ENCODE data around the gene FIBP. TPM values are rescaled to one million over a fixed set of nuclear protein-coding genes. Genes with fewer than 3 reads are reported as not detected.
A peak's percentile ranks its signal among the peaks of the same experiment; 100 is the strongest.

The FIBP gene
- total RNA-seq, 4 donors from 2014 or later: 53.6 to 73.2 (median 63.7) TPM

DNA sequence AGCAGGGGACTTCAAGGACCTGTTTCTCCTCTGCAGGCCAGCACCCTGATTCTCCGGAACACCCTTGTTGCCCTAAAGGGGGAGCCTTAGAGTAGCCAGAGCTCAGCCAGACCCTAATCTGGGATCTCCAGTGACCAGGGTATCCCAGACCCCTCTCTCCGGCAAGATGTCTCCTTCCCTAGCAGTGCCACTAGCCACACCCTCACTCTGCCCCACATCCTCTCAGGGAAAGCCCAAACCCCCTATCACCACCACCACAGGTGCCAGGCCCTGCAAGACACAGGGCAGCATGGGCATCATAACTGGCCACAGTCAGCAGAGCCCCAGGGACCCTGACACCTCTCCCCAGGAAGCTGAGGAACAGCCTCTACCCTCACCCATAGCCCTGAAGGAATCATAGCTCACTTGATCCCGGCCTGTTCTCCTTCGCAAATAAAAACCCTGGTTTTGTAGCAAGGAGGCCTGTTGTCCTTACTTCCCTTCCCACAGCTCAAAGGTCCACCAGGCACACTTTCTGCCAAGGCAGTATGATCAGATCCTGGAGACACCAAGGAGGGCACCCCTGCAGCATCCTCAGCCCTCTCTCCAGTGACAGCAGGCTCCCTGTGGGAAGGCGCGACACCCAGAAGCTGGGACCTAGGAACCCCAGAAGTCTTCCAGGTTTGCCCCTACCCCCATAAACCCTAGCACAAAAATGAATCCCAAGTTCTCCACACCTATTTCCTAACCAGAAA, 34.9 kb downstream of the FIBP start:
- peaks cover 0 to 31% (median 11%) of the 10 kb centered on the region in 4 donors for H3K4me1 ChIP-seq
- peaks cover 2 to 64% (median 28%) of the 10 kb centered on the region in 3 donors for H3K36me3 ChIP-seq
- 77 to 94% methylated on average over 6 of the region's 6 CpGs for WGBS, 2 donors
- DNase-seq (ENCODE audit: low spot score in 2 of 2): no peak
- H3K9me3 ChIP-seq: peaks cover 0 to 9% (median 0%) of the 10 kb centered on the region in 4 donors
- TF ChIP-seq EP300 (IDR thresholded peaks at IDR 0.05) (no peak), POLR2A (IDR thresholded peaks at IDR 0.05) (no peak)
- TF ChIP-seq, protein P1, sequence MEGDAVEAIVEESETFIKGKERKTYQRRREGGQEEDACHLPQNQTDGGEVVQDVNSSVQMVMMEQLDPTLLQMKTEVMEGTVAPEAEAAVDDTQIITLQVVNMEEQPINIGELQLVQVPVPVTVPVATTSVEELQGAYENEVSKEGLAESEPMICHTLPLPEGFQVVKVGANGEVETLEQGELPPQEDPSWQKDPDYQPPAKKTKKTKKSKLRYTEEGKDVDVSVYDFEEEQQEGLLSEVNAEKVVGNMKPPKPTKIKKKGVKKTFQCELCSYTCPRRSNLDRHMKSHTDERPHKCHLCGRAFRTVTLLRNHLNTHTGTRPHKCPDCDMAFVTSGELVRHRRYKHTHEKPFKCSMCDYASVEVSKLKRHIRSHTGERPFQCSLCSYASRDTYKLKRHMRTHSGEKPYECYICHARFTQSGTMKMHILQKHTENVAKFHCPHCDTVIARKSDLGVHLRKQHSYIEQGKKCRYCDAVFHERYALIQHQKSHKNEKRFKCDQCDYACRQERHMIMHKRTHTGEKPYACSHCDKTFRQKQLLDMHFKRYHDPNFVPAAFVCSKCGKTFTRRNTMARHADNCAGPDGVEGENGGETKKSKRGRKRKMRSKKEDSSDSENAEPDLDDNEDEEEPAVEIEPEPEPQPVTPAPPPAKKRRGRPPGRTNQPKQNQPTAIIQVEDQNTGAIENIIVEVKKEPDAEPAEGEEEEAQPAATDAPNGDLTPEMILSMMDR (IDR thresholded peaks at IDR 0.05): no peak
- peak overlapping the region in 1 of 4 donors; percentile 46 for H3K27ac ChIP-seq
- no peak overlapping the region for H3K4me3 ChIP-seq
- no peaks in the 10 kb centered on the region for H3K27me3 ChIP-seq

DNA sequence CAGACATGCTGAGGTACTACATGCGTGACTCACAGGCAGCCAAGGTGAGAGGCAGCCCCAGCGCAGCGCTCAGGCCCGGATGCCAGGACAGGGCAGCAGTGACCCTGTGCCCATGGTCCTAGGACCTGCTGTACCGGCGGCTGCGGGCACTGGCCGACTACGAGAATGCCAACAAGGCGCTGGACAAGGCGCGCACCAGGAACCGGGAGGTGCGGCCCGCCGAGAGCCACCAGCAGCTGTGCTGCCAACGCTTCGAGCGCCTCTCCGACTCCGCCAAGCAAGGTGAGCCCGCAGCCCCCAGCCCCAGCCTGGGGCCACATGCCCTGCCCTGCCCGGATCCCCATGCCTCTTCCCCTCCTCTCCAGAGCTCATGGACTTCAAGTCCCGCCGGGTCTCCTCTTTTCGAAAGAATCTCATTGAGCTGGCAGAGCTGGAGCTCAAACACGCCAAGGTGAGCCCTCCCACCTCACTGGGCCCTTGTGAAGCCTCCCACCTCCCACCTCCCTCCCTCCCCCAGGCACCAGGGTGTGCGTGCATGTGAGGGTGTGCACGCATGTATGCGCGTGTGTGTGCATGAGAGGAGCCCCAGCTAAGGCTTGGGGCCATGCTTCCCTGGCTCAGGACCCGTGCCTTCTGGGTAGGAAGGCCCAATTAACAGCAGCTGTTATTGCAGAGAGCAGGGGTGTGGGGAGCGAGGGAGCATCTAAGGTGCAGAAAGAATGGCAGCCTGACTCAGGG, 35.6 kb downstream of the FIBP start:
- no peaks in the 10 kb centered on the region for H3K27me3 ChIP-seq
- WGBS, 2 donors: 92% methylated on average over 31 to 33 of the region's 33 CpGs
- peaks cover 0 to 31% (median 11%) of the 10 kb centered on the region in 4 donors for H3K4me1 ChIP-seq
- H3K4me3 ChIP-seq: no peak overlapping the region
- peaks cover 0 to 9% (median 0%) of the 10 kb centered on the region in 4 donors for H3K9me3 ChIP-seq
- peaks cover 2 to 64% (median 28%) of the 10 kb centered on the region in 3 donors for H3K36me3 ChIP-seq
- no peak for DNase-seq (ENCODE audit: low spot score in 2 of 2)
- H3K27ac ChIP-seq: no peak overlapping the region
- TF ChIP-seq, protein P1 (IDR thresholded peaks at IDR 0.05): no peak
- no peak for TF ChIP-seq EP300 (IDR thresholded peaks at IDR 0.05)
- no peak for TF ChIP-seq POLR2A (IDR thresholded peaks at IDR 0.05)

DNA sequence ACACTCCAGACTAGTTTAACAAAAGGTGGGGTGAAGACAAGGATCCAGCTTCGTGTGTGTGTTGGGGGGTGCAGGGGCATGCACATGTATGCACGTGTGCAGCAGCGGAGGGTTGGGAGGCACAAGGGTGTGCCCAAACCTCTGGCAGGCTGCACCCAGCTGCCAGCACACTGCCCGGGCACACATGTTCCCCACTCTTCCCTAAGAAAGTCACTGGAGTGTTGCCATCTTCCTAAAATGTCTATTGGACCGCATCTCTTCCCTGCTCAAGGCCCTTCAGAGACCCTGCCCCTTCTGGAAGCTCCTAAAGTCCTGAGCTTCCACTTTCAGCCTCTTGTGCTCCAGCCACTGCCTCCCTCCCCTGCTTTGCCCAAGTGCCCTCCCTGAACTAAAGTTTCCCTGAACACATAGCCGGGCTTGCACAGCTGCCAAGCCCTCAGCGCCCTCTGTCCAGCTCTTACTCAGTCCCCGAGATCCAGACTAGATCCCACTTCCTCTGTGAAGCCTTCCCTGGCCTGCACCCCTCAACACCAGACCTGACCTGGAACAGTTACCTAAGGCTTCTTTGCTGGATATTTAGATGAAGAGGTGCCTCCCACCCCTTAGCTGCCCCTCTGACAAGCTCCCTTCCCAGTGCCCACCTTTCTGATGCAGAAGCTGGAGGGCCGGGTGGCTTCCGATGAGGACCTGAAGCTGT, 36.3 kb downstream of the FIBP start:
- TF ChIP-seq EP300 (IDR thresholded peaks at IDR 0.05): no peak
- TF ChIP-seq, protein P1 (IDR thresholded peaks at IDR 0.05): no peak
- TF ChIP-seq POLR2A (IDR thresholded peaks at IDR 0.05): no peak
- Histone ChIP-seq H3K36me3 (peaks cover 2 to 64% (median 28%) of the 10 kb centered on the region in 3 donors), H3K27ac (no peak overlapping the region), H3K9me3 (peaks cover 0 to 9% (median 0%) of the 10 kb centered on the region in 4 donors), H3K4me1 (peaks cover 0 to 31% (median 11%) of the 10 kb centered on the region in 4 donors), H3K4me3 (no peak overlapping the region), H3K27me3 (no peaks in the 10 kb centered on the region)
- no peak for DNase-seq (ENCODE audit: low spot score in 2 of 2)
- WGBS, 2 donors: 87 to 89% methylated on average over 10 of the region's 10 CpGs

DNA sequence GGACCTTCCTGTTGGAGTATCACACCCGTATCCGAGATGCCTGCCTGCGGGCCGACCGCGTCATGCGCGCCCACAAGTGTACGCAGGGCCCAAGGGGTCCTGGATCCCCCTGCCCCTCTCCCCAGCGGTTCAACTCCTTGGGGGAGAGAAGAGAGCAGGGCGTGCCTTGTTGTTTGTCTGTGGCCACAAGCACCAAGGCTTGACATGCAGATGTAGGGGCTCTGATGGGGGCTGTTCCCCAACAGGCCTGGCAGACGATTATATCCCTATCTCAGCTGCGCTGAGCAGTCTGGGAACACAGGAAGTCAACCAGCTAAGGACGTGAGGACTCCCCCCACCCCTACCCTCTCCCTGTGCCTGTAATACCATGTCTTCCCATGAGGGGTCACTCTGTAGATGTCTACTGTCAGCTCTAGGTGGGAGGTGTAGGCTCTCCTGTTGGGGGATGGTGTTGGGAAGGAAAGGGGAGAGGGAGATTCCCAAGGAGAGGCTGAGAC, 37.1 kb downstream of the FIBP start:
- Histone ChIP-seq H3K36me3 (peaks cover 2 to 62% (median 28%) of the 10 kb centered on the region in 3 donors), H3K27me3 (no peaks in the 10 kb centered on the region), H3K27ac (no peak overlapping the region), H3K9me3 (peaks cover 0 to 9% (median 0%) of the 10 kb centered on the region in 4 donors), H3K4me1 (peaks cover 0 to 23% (median 6%) of the 10 kb centered on the region in 4 donors), H3K4me3 (no peak overlapping the region)
- TF ChIP-seq POLR2A (IDR thresholded peaks at IDR 0.05): no peak
- TF ChIP-seq, protein P1 (IDR thresholded peaks at IDR 0.05): peak in 1 of 5 experiments; percentile 13
- no peak for DNase-seq (ENCODE audit: low spot score in 2 of 2)
- WGBS, 2 donors: 89 to 94% methylated on average over 13 to 14 of the region's 14 CpGs
